WTC11 (cell line): ENCODE measurements around the gene GSG1L. TPM values are rescaled to one million over a fixed set of nuclear protein-coding genes. Genes with fewer than 3 reads are reported as not detected.

Experiments
- ATAC-seq: fragments of 200-7000 bp; cut with Tn5 transposase; 2 replicates; pipeline ENCODE4 v1.10.0; 2021; ENCODE audit warnings: mild to moderate bottlenecking, moderate library complexity
- CTCF ChIA-PET: fragments of 300-600 bp; sonication (Branson Sonifier 250); formaldehyde crosslinking; loops from one replicate; lab custom pipeline; 2021; ENCODE audit warnings: antibody characterized with exemption; lab: Charles Lee
- POLR2A ChIA-PET: fragments of 350-600 bp; sonication (Branson Sonifier 250); formaldehyde crosslinking; loops from one replicate; lab custom pipeline; 2021; ENCODE audit warnings: antibody characterized with exemption; lab: Charles Lee
- DNase-seq: peaks from one replicate; pipeline ENCODE4 v3.0.0; 2021; ENCODE audit warnings: low spot score
- H3K27ac Mint-ChIP-seq: 2 replicates; pipeline ENCODE4 v1.8.0; 2021; ENCODE audit warnings: mixed read lengths
- H3K27me3 Mint-ChIP-seq: 2 replicates; pipeline ENCODE4 v1.8.0; 2021; ENCODE audit warnings: low read depth, mild to moderate bottlenecking, moderate library complexity, mixed read lengths
- H3K36me3 Mint-ChIP-seq: 2 replicates; pipeline ENCODE4 v1.8.0; 2021; ENCODE audit warnings: mixed read lengths
- H3K4me1 Mint-ChIP-seq: 2 replicates; pipeline ENCODE4 v1.8.0; 2022; ENCODE audit warnings: mixed read lengths
- H3K4me3 Mint-ChIP-seq: 2 replicates; pipeline ENCODE4 v1.8.0; 2021; ENCODE audit warnings: mild to moderate bottlenecking, moderate library complexity, mixed read lengths
- H3K9me3 Mint-ChIP-seq: 2 replicates; pipeline ENCODE4 v1.8.0; 2021; ENCODE audit warnings: mixed read lengths
- AR ChIP-seq: fragments of 250-450 bp; sonication (Bioruptor Pico); IDR thresholded peaks from 2 replicates; pipeline ENCODE4 v1.9.0; 2021; ENCODE audit warnings: mild to moderate bottlenecking
- ATF1 ChIP-seq: sonication (generic); formaldehyde crosslinking; IDR thresholded peaks from 2 replicates; pipeline ENCODE4 v1.8.1; 2023; ENCODE audit warnings: mild to moderate bottlenecking, moderate library complexity, missing genetic modification reagents
- CREB1 ChIP-seq: sonication (generic); formaldehyde crosslinking; IDR thresholded peaks from 2 replicates; pipeline ENCODE4 v1.8.0; 2023; ENCODE audit warnings: mild to moderate bottlenecking, missing genetic modification reagents
- CREM ChIP-seq: sonication (generic); formaldehyde crosslinking; IDR thresholded peaks from 2 replicates; pipeline ENCODE4 v1.8.1; 2022; ENCODE audit warnings: mild to moderate bottlenecking, missing genetic modification reagents, moderate library complexity
- E2F1 ChIP-seq: sonication (generic); formaldehyde crosslinking; IDR thresholded peaks from 2 replicates; pipeline ENCODE4 v1.8.0; 2022; ENCODE audit warnings: mild to moderate bottlenecking, missing genetic modification reagents
- EMX1 ChIP-seq: fragments of 250-450 bp; sonication (Bioruptor Pico); IDR thresholded peaks from 2 replicates; pipeline ENCODE4 v1.8.0; 2021; ENCODE audit warnings: mild to moderate bottlenecking
- FOXK1 ChIP-seq: sonication (generic); formaldehyde crosslinking; IDR thresholded peaks from 2 replicates; pipeline ENCODE4 v1.8.0; 2022; ENCODE audit warnings: mild to moderate bottlenecking, moderate library complexity, missing genetic modification reagents
- GABPB1 ChIP-seq: sonication (generic); formaldehyde crosslinking; IDR thresholded peaks from 2 replicates; pipeline ENCODE4 v1.8.1; 2023; ENCODE audit warnings: mild to moderate bottlenecking, missing genetic modification reagents
- IRF2 ChIP-seq: sonication (generic); formaldehyde crosslinking; IDR thresholded peaks from 2 replicates; pipeline ENCODE4 v1.8.0; 2022; ENCODE audit warnings: low read depth, missing genetic modification reagents, borderline replicate concordance
- JUN ChIP-seq: sonication (generic); formaldehyde crosslinking; IDR thresholded peaks from 2 replicates; pipeline ENCODE4 v1.8.0; 2023; ENCODE audit warnings: mild to moderate bottlenecking, missing genetic modification reagents
- SMAD3 ChIP-seq: sonication (generic); formaldehyde crosslinking; IDR thresholded peaks from 2 replicates; pipeline ENCODE4 v1.8.0; 2022; ENCODE audit warnings: missing genetic modification reagents, mild to moderate bottlenecking, borderline replicate concordance
- SOX15 ChIP-seq: fragments of 250-450 bp; sonication (Bioruptor Pico); IDR thresholded peaks from 2 replicates; pipeline ENCODE4 v1.9.0; 2021; ENCODE audit warnings: mild to moderate bottlenecking
- SP1 ChIP-seq: sonication (generic); formaldehyde crosslinking; conservative IDR thresholded peaks from 2 replicates; pipeline ENCODE4 v1.8.1; 2022; ENCODE audit warnings: missing genetic modification reagents
- ZBTB21 ChIP-seq: sonication (generic); formaldehyde crosslinking; IDR thresholded peaks from 2 replicates; pipeline ENCODE4 v1.8.1; 2023; ENCODE audit warnings: mild to moderate bottlenecking, missing genetic modification reagents, borderline replicate concordance
- ZNF219 ChIP-seq: sonication (generic); formaldehyde crosslinking; IDR thresholded peaks from 2 replicates; pipeline ENCODE4 v1.8.0; 2023; ENCODE audit warnings: missing genetic modification reagents, mild to moderate bottlenecking, borderline replicate concordance
- total RNA-seq: library from RNA; stranded (reverse); gene quantifications from 3 replicates; pipeline ENCODE4 v1.2.3, GENCODE V29; 2021
- TF ChIP-seq, protein P1 (sequence below): sonication (generic); formaldehyde crosslinking; IDR thresholded peaks from 2 replicates; pipeline ENCODE4 v1.8.0; 2022; ENCODE audit warnings: missing genetic modification reagents
- TF ChIP-seq, protein P2 (sequence below): sonication (generic); formaldehyde crosslinking; IDR thresholded peaks from 2 replicates; pipeline ENCODE4 v1.8.0; 2023; ENCODE audit warnings: mild to moderate bottlenecking, missing genetic modification reagents
- TF ChIP-seq, protein P3 (sequence below): sonication (generic); formaldehyde crosslinking; IDR thresholded peaks from 2 replicates; pipeline ENCODE4 v1.8.1; 2023; ENCODE audit warnings: mild to moderate bottlenecking, missing genetic modification reagents
- TF ChIP-seq, protein P4 (sequence below): sonication (generic); formaldehyde crosslinking; IDR thresholded peaks from 2 replicates; pipeline ENCODE4 v1.8.1; 2022; ENCODE audit warnings: low read depth, mild to moderate bottlenecking, moderate library complexity, missing genetic modification reagents, borderline replicate concordance
- TF ChIP-seq, protein P5 (sequence below): sonication (generic); formaldehyde crosslinking; IDR thresholded peaks from 2 replicates; pipeline ENCODE4 v1.8.1; 2022; ENCODE audit warnings: low read depth, missing genetic modification reagents, borderline replicate concordance

The GSG1L gene
- total RNA-seq, 1 experiment from 2014 or later: 0.28 TPM

- TF ChIP-seq, protein P1, sequence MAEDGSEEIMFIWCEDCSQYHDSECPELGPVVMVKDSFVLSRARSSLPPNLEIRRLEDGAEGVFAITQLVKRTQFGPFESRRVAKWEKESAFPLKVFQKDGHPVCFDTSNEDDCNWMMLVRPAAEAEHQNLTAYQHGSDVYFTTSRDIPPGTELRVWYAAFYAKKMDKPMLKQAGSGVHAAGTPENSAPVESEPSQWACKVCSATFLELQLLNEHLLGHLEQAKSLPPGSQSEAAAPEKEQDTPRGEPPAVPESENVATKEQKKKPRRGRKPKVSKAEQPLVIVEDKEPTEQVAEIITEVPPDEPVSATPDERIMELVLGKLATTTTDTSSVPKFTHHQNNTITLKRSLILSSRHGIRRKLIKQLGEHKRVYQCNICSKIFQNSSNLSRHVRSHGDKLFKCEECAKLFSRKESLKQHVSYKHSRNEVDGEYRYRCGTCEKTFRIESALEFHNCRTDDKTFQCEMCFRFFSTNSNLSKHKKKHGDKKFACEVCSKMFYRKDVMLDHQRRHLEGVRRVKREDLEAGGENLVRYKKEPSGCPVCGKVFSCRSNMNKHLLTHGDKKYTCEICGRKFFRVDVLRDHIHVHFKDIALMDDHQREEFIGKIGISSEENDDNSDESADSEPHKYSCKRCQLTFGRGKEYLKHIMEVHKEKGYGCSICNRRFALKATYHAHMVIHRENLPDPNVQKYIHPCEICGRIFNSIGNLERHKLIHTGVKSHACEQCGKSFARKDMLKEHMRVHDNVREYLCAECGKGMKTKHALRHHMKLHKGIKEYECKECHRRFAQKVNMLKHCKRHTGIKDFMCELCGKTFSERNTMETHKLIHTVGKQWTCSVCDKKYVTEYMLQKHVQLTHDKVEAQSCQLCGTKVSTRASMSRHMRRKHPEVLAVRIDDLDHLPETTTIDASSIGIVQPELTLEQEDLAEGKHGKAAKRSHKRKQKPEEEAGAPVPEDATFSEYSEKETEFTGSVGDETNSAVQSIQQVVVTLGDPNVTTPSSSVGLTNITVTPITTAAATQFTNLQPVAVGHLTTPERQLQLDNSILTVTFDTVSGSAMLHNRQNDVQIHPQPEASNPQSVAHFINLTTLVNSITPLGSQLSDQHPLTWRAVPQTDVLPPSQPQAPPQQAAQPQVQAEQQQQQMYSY: no peak
- TF ChIP-seq JUN (CRISPR knock-in tag): no peak
Observed at GRCh38 chr16:27791404-27791719, 272.2 kb downstream of the GSG1L start (continued).

- no peaks in the 10 kb centered on the region for H3K4me1 Mint-ChIP-seq
- no peak for DNase-seq
- H3K9me3 Mint-ChIP-seq: no peaks in the 10 kb centered on the region
- no peak overlapping the region for H3K4me3 Mint-ChIP-seq
- no peak for ATAC-seq
- H3K27ac Mint-ChIP-seq: no peak overlapping the region
- CTCF ChIA-PET: interaction anchor here (1.1 kb wide), 1 partner anchor 92 kb away, joined by 5 read pairs; no protein-coding TSS in a partner anchor
- no peaks in the 10 kb centered on the region for H3K27me3 Mint-ChIP-seq
- no peaks in the 10 kb centered on the region for H3K36me3 Mint-ChIP-seq
- POLR2A ChIA-PET: no interaction called here
- TF ChIP-seq FOXK1 (CRISPR knock-in tag) (no peak), GABPB1 (no peak), CREB1 (CRISPR knock-in tag) (no peak), AR (no peak), ZBTB21 (CRISPR knock-in tag) (no peak), SOX15 (CRISPR knock-in tag) (no peak), ATF1 (CRISPR knock-in tag) (no peak), SP1 (no peak), SMAD3 (CRISPR knock-in tag) (no peak), IRF2 (CRISPR knock-in tag) (no peak), ZNF219 (CRISPR knock-in tag) (no peak), E2F1 (CRISPR knock-in tag) (no peak), EMX1 (no peak), CREM (no peak)
- TF ChIP-seq, protein P2, sequence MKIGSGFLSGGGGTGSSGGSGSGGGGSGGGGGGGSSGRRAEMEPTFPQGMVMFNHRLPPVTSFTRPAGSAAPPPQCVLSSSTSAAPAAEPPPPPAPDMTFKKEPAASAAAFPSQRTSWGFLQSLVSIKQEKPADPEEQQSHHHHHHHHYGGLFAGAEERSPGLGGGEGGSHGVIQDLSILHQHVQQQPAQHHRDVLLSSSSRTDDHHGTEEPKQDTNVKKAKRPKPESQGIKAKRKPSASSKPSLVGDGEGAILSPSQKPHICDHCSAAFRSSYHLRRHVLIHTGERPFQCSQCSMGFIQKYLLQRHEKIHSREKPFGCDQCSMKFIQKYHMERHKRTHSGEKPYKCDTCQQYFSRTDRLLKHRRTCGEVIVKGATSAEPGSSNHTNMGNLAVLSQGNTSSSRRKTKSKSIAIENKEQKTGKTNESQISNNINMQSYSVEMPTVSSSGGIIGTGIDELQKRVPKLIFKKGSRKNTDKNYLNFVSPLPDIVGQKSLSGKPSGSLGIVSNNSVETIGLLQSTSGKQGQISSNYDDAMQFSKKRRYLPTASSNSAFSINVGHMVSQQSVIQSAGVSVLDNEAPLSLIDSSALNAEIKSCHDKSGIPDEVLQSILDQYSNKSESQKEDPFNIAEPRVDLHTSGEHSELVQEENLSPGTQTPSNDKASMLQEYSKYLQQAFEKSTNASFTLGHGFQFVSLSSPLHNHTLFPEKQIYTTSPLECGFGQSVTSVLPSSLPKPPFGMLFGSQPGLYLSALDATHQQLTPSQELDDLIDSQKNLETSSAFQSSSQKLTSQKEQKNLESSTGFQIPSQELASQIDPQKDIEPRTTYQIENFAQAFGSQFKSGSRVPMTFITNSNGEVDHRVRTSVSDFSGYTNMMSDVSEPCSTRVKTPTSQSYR (CRISPR knock-in tag): no peak
- TF ChIP-seq, protein P3, sequence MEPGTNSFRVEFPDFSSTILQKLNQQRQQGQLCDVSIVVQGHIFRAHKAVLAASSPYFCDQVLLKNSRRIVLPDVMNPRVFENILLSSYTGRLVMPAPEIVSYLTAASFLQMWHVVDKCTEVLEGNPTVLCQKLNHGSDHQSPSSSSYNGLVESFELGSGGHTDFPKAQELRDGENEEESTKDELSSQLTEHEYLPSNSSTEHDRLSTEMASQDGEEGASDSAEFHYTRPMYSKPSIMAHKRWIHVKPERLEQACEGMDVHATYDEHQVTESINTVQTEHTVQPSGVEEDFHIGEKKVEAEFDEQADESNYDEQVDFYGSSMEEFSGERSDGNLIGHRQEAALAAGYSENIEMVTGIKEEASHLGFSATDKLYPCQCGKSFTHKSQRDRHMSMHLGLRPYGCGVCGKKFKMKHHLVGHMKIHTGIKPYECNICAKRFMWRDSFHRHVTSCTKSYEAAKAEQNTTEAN: no peak
- TF ChIP-seq, protein P4, sequence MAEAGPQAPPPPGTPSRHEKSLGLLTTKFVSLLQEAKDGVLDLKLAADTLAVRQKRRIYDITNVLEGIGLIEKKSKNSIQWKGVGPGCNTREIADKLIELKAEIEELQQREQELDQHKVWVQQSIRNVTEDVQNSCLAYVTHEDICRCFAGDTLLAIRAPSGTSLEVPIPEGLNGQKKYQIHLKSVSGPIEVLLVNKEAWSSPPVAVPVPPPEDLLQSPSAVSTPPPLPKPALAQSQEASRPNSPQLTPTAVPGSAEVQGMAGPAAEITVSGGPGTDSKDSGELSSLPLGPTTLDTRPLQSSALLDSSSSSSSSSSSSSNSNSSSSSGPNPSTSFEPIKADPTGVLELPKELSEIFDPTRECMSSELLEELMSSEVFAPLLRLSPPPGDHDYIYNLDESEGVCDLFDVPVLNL (CRISPR knock-in tag): no peak
- TF ChIP-seq, protein P5, sequence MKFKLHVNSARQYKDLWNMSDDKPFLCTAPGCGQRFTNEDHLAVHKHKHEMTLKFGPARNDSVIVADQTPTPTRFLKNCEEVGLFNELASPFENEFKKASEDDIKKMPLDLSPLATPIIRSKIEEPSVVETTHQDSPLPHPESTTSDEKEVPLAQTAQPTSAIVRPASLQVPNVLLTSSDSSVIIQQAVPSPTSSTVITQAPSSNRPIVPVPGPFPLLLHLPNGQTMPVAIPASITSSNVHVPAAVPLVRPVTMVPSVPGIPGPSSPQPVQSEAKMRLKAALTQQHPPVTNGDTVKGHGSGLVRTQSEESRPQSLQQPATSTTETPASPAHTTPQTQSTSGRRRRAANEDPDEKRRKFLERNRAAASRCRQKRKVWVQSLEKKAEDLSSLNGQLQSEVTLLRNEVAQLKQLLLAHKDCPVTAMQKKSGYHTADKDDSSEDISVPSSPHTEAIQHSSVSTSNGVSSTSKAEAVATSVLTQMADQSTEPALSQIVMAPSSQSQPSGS: no peak
Observed at GRCh38 chr16:27790546-27791403, 272.7 kb downstream of the GSG1L start.
